Activated T-cell treated with anti-CD3 and anti-CD28 coated beads, Interleukin-2, amount 50 U/mL, for 24 hours (primary cell): ENCODE measurements around the gene MLST8.

Source experiments
- DNase-seq: peaks from one replicate; pipeline ENCODE4 v3.0.0-alpha.2; 2020
- H3K27ac Mint-ChIP-seq: 2 replicates; pipeline ENCODE4 v1.8.0; 2020; ENCODE audit warnings: mild to moderate bottlenecking, mixed read lengths
- H3K27me3 Mint-ChIP-seq: 2 replicates; pipeline ENCODE4 v1.8.0; 2020; ENCODE audit warnings: mixed read lengths
- H3K36me3 Mint-ChIP-seq: 2 replicates; pipeline ENCODE4 v1.8.0; 2020; ENCODE audit warnings: low read depth, mixed read lengths
- H3K4me1 Mint-ChIP-seq: 2 replicates; pipeline ENCODE4 v1.8.0; 2020; ENCODE audit warnings: low read depth, mixed read lengths
- H3K4me3 Mint-ChIP-seq: 2 replicates; pipeline ENCODE4 v1.8.0; 2020; ENCODE audit warnings: mild to moderate bottlenecking, moderate library complexity, mixed read lengths
- H3K9me3 Mint-ChIP-seq: 2 replicates; pipeline ENCODE4 v1.8.0; 2020; ENCODE audit warnings: mixed read lengths

Gene MLST8

GRCh38 chr16:2216330-2216729 lies 11.1 kb downstream of the MLST8 start:
- Mint-ChIP-seq H3K27me3 (no peaks in the 10 kb centered on the region), H3K9me3 (no peaks in the 10 kb centered on the region), H3K4me1 (peaks cover 26% of the 10 kb centered on the region), H3K27ac (peak overlapping the region; percentile 96), H3K36me3 (peaks cover 29% of the 10 kb centered on the region), H3K4me3 (peak overlapping the region; percentile 89)
- no peak for DNase-seq

GRCh38 chr16:2223221-2223941 lies 18.1 kb downstream of the MLST8 start, which contains the start of gene E4F1:
E4F1 (plus strand) TSS chr16:2223591; CDS start chr16:2223614, 23 bp downstream.
- H3K27me3 Mint-ChIP-seq = no peaks in the 10 kb centered on the region
- H3K27ac Mint-ChIP-seq = peak within 1 kb of the TSS; percentile 75
- peaks cover 21% of the 10 kb centered on the region for H3K36me3 Mint-ChIP-seq
- DNase-seq = peak; percentile 100
- peak within 1 kb of the TSS; percentile 86 for H3K4me3 Mint-ChIP-seq
- H3K9me3 Mint-ChIP-seq = no peaks in the 10 kb centered on the region
- peaks cover 23% of the 10 kb centered on the region for H3K4me1 Mint-ChIP-seq

GRCh38 chr16:2223942-2224486 lies 18.8 kb downstream of the MLST8 start:
- no peak for DNase-seq
- H3K36me3 Mint-ChIP-seq = peaks cover 26% of the 10 kb centered on the region
- H3K4me1 Mint-ChIP-seq = peaks cover 23% of the 10 kb centered on the region
- no peaks in the 10 kb centered on the region for H3K27me3 Mint-ChIP-seq
- H3K4me3 Mint-ChIP-seq = peak overlapping the region; percentile 86
- no peaks in the 10 kb centered on the region for H3K9me3 Mint-ChIP-seq
- peak overlapping the region; percentile 71 for H3K27ac Mint-ChIP-seq

GRCh38 chr16:2226245-2226793 lies 21.1 kb downstream of the MLST8 start:
- Mint-ChIP-seq H3K9me3 (no peaks in the 10 kb centered on the region), H3K36me3 (peaks cover 48% of the 10 kb centered on the region), H3K4me1 (peaks cover 23% of the 10 kb centered on the region), H3K4me3 (no peak overlapping the region), H3K27ac (peak overlapping the region; percentile 68), H3K27me3 (no peaks in the 10 kb centered on the region)
- no peak for DNase-seq

DNA sequence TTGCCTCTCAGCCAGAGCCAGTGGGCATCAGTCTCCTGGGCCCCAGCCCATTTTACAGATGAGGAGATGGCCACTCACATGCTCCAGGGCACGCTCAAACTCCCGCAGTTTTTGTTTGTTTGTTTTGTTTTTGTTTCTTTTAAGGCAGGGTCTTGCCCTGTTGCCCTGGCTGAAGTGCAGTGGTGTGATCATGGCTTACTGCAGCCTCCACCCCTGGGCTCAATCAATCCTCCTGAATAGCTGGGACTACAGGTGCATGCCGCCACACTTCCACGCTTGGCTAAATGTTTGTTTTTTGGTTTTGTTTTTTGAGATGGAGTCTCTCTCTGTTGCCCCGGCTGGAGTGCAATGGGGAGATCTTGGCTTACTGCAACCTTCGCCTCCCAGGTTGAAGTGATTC lies 21.7 kb downstream of the MLST8 start:
- Mint-ChIP-seq H3K9me3 (no peaks in the 10 kb centered on the region), H3K36me3 (peaks cover 54% of the 10 kb centered on the region), H3K4me3 (no peak overlapping the region), H3K27ac (no peak overlapping the region), H3K27me3 (no peaks in the 10 kb centered on the region), H3K4me1 (peaks cover 23% of the 10 kb centered on the region)
- no peak for DNase-seq

DNA sequence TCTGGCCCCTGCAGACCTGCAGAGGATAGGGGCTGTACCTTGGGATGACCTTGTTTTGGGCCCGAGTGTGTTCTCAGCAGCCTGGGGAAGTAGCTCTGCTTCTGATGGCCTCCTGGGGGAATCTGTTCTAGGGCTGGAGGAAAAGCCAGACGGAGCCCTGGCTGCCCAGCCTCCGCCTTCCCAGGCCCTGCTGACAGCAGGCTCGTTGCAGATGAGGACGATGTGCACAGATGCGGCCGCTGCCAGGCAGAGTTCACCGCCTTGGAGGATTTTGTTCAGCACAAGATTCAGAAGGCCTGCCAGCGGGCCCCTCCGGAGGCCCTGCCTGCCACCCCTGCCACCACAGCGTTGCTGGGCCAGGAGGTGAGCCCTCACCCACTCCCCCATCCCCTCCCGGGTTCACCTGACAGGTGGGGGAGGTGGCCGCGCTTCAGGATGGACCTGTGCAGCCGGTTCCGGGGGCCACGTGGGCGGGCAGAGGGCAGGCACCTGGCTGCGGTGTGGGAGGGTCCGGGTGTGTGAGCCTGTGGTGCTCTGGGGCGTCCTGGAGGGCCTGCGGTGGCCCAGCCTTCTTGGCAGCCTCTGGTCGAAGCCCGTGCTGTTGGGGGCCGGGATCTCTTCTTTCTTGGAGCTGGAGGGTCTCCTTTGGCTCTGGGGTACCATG lies 23.0 kb downstream of the MLST8 start:
- Mint-ChIP-seq H3K27me3 (no peaks in the 10 kb centered on the region), H3K4me3 (no peak overlapping the region), H3K36me3 (peaks cover 61% of the 10 kb centered on the region), H3K4me1 (peaks cover 21% of the 10 kb centered on the region), H3K9me3 (no peaks in the 10 kb centered on the region), H3K27ac (no peak overlapping the region)
- no peak for DNase-seq

- no peaks in the 10 kb centered on the region for H3K27me3 Mint-ChIP-seq
- H3K27ac Mint-ChIP-seq = no peak overlapping the region
- H3K9me3 Mint-ChIP-seq = no peaks in the 10 kb centered on the region
- DNase-seq = no peak
- peaks cover 66% of the 10 kb centered on the region for H3K36me3 Mint-ChIP-seq
- H3K4me1 Mint-ChIP-seq = peaks cover 21% of the 10 kb centered on the region
- H3K4me3 Mint-ChIP-seq = no peak overlapping the region
These were observed 23.8 kb downstream of the MLST8 start for GRCh38 chr16:2229091-2229490.

- H3K27me3 Mint-ChIP-seq = no peaks in the 10 kb centered on the region
These were observed 24.5 kb downstream of the MLST8 start for GRCh38 chr16:2229632-2230250.

GRCh38 chr16:2230376-2230775 lies 25.1 kb downstream of the MLST8 start:
- peaks cover 1% of the 10 kb centered on the region for H3K27me3 Mint-ChIP-seq

More at GRCh38 chr16:2229632-2230250, 24.5 kb downstream of the MLST8 start:
- DNase-seq = no peak
- peaks cover 16% of the 10 kb centered on the region for H3K4me1 Mint-ChIP-seq
- H3K36me3 Mint-ChIP-seq = peaks cover 69% of the 10 kb centered on the region
- no peak overlapping the region for H3K4me3 Mint-ChIP-seq
- H3K9me3 Mint-ChIP-seq = no peaks in the 10 kb centered on the region
- no peak overlapping the region for H3K27ac Mint-ChIP-seq

DNA sequence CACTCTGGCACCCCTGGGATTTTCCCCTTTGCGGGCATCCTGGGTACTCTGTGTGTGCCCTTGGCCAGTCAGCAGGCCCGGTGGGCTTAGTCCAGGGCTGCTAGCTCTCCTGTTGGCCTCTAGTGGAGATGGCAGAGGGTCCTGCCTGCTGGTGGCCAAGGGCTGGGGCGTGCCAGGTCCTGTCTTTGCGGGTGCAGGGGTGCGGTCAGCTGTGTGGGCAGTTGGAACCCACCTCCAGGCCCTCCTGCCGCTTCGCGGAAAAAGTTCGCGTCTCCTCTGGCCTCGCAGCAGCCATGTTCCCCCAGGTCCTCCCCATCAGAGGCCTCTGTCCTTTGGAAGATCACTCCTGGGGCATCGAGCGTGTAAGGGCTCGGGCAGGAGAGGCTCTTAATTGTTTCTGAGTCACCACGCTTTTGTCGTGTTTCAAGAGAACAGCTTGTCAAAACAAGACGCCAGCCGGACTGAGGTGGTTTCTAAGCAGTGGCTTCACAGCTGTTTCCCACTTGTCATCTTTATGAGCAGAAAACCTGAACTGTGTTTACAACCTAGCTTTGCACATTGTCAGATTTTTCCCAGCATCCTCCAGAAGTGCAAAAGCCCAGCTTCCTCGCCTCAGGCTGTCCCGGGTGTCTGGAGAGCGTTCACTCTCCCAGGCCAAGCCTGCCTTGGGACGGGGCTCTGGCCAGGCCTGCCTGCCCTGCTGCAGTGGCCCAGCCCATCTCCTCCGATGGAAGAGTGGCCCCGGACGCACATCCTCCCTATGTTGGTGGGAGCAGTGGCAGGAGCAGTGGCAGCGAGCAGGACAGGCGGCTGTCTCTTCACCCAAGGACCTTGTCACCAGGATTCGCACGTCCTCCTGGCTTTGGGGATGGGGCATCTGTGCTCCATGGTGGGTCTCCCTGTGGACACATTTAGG lies 26.0 kb downstream of the MLST8 start:
- no peak overlapping the region for H3K4me3 Mint-ChIP-seq
- peaks cover 8% of the 10 kb centered on the region for H3K4me1 Mint-ChIP-seq
- no peak for DNase-seq
- no peaks in the 10 kb centered on the region for H3K9me3 Mint-ChIP-seq
- H3K27me3 Mint-ChIP-seq = peaks cover 3% of the 10 kb centered on the region
- H3K27ac Mint-ChIP-seq = no peak overlapping the region
- H3K36me3 Mint-ChIP-seq = peaks cover 78% of the 10 kb centered on the region

More at GRCh38 chr16:2230376-2230775, 25.1 kb downstream of the MLST8 start:
- H3K27ac Mint-ChIP-seq = no peak overlapping the region
- DNase-seq = no peak
- H3K4me1 Mint-ChIP-seq = peaks cover 12% of the 10 kb centered on the region
- H3K9me3 Mint-ChIP-seq = no peaks in the 10 kb centered on the region
- H3K4me3 Mint-ChIP-seq = no peak overlapping the region
- H3K36me3 Mint-ChIP-seq = peaks cover 76% of the 10 kb centered on the region

- no peak overlapping the region for H3K27ac Mint-ChIP-seq
- no peaks in the 10 kb centered on the region for H3K9me3 Mint-ChIP-seq
- DNase-seq = no peak
- H3K4me3 Mint-ChIP-seq = no peak overlapping the region
- H3K27me3 Mint-ChIP-seq = peaks cover 3% of the 10 kb centered on the region
- peaks cover 71% of the 10 kb centered on the region for H3K36me3 Mint-ChIP-seq
- H3K4me1 Mint-ChIP-seq = peaks cover 3% of the 10 kb centered on the region
These were observed 27.1 kb downstream of the MLST8 start for GRCh38 chr16:2232094-2232990.

DNA sequence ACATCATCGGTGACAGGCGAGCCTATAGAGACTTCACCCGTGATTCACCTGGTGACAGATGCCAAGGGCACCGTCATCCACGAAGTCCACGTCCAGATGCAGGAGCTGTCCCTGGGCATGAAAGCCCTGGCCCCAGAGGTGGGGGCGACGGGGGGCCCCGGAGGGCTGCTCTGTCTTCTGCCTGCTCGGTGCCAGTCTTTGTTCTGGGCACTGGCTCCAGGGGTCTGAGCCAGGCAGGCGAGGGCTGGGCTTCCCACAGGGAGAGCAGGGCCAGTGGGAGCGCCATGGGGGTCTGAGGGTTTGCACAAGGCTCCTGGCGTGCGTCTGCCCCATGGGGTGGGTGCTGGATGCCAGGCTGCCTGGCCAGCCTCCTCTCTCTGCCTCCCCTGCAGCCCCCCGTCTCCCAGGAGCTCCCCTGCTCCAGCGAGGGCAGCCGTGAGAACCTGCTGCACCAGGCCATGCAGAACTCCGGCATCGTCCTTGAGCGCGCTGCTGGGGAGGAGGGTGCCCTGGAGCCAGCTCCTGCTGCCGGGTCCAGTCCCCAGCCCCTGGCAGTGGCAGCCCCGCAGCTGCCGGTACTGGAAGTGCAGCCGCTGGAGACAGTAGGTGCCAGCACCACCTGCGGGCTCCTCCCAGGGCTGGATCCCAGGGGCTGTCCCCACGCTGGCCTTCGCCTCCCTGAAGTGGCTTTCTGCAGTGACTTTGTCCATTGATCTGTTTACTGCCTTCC lies 28.0 kb downstream of the MLST8 start:
- H3K9me3 Mint-ChIP-seq = no peaks in the 10 kb centered on the region
- no peak for DNase-seq
- peaks cover 65% of the 10 kb centered on the region for H3K36me3 Mint-ChIP-seq
- H3K4me3 Mint-ChIP-seq = no peak overlapping the region
- no peak overlapping the region for H3K27ac Mint-ChIP-seq
- peaks cover 3% of the 10 kb centered on the region for H3K4me1 Mint-ChIP-seq
- peaks cover 3% of the 10 kb centered on the region for H3K27me3 Mint-ChIP-seq
